ENCODE results near the gene CACNA2D1. TPM values are rescaled to one million over a fixed set of nuclear protein-coding genes. Genes with fewer than 3 reads are reported as not detected.

Gene CACNA2D1
- 100 to 1,000 TPM in 1 of 4 donors, 10 to 100 TPM in 3; 41.8 to 125 (median 56.2) TPM for total RNA-seq

DNA sequence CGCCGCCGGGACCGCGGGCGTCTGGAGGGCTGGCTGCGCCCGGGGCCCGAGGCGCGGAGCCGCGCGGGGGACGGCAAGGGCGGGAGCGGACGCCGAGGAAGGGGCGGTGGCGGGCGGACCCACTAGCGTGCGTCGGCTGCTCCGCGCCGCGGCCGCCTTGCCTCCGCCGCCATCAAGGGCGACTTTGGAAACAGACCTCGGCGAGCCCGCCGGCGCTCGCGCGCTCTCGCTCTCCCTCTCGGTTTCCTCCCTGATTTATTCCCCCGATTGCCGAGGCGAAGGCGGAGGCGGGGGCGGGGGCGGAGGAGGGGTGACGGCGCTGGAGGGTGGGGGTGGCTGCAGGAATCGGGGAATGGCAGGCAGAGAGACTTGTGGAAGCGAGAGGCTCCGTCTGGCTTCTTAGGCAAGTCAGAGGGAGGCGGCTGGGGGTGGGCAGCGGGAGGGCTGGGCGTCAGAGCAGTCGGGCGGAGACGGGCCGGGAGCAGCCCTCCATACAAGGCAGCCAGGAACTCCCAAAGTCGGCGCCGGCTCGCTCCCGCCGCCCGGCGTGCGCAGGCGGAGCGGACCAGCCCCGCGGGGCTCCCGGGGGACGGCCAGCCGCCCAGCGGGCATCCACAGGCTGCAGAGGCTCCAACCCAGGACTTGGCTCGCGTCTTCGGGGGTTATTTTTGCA lies at the start of gene CACNA2D1:
CACNA2D1 (minus strand) TSS at position 231 of the 673 bp plus-strand sequence.
- TF ChIP-seq, protein P1, sequence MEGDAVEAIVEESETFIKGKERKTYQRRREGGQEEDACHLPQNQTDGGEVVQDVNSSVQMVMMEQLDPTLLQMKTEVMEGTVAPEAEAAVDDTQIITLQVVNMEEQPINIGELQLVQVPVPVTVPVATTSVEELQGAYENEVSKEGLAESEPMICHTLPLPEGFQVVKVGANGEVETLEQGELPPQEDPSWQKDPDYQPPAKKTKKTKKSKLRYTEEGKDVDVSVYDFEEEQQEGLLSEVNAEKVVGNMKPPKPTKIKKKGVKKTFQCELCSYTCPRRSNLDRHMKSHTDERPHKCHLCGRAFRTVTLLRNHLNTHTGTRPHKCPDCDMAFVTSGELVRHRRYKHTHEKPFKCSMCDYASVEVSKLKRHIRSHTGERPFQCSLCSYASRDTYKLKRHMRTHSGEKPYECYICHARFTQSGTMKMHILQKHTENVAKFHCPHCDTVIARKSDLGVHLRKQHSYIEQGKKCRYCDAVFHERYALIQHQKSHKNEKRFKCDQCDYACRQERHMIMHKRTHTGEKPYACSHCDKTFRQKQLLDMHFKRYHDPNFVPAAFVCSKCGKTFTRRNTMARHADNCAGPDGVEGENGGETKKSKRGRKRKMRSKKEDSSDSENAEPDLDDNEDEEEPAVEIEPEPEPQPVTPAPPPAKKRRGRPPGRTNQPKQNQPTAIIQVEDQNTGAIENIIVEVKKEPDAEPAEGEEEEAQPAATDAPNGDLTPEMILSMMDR (IDR thresholded peaks at IDR 0.05; ENCODE audit: low read depth) = no peak

DNA sequence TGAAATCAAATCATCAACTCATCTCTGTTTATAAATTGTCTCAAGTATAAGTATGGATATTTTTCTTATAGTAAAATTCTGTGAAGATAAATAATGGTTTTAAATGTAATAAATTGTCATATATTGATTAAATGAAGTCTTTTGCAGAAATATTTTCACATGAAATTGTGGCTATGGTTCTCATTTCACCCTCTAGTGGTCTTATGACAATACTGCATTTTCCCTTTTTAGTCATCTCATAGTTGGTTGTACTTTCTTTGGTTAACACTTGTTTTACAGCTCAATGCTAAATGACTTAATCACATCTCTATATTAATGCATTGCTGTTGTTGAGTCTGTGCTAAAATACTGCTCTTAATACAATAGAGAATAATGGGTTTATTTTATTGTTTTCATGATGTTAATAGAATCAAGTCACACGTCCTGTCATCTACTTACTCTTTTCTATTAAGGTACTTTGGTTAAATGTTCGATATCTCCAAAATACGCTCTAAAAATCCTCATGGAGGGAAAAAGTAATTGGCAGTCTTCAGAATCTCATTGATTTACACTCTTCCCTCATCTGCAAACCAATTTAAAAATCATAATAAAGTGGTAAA lies 38.0 kb upstream of the CACNA2D1 start:
- TF ChIP-seq, protein P1 (IDR thresholded peaks at IDR 0.05; ENCODE audit: low read depth) = no peak

DNA sequence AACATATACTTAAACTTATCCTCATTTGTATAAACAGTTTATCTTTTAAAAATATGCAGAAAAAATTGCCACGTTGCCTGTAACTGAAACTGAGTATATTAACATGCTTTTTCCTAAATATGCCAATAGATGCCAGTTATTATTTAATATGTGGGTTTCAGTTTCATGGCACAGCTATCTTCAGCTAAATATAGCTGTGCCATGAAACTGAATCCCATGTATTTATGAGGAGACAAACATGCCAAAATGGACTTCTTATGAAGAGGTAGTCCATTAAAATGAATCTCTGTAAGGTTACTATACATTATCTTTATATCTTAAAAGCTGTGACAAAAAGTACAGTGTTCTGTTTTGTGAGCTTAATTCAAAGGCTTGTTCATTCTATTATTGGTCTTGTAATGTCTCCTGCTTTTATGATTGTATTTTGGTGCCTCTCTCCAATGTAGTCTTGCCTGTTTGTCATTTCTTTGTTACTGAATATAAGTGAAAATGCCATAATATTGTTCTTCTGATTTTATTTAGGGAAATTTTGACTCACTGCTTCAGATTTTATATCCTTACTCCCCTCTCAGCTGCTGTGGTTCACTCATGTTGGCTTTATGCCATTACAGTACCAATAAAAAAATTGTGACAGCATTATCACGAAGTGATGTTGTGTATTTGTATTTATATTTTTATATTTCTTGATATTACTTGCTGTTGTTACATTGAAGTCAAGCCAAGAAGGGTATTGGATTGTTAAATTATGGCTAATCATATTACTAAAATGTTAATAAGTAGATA lies 34.3 kb upstream of the CACNA2D1 start:
- TF ChIP-seq, protein P1 (IDR thresholded peaks at IDR 0.05; ENCODE audit: low read depth) = no peak

DNA sequence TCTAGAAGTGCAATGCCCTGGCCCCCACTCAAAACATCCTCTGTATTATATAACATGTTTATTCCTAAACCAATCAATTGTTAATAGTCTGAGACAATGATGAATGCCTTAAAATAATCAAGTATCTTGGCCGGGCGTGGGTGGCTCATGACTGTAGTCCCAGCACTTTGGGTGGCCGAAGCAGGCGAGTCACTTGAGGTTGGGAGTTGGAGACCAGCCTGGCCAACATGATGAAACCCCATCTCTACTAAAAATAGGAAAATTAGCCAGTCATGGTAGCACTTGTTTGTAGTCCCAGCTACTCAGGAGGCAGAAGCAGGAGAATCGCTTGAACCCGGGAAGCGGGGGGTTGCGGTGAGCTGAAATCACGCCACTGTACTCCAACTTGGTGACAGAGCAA lies 29.4 kb upstream of the CACNA2D1 start:
- TF ChIP-seq, protein P1 (IDR thresholded peaks at IDR 0.05; ENCODE audit: low read depth) = no peak

DNA sequence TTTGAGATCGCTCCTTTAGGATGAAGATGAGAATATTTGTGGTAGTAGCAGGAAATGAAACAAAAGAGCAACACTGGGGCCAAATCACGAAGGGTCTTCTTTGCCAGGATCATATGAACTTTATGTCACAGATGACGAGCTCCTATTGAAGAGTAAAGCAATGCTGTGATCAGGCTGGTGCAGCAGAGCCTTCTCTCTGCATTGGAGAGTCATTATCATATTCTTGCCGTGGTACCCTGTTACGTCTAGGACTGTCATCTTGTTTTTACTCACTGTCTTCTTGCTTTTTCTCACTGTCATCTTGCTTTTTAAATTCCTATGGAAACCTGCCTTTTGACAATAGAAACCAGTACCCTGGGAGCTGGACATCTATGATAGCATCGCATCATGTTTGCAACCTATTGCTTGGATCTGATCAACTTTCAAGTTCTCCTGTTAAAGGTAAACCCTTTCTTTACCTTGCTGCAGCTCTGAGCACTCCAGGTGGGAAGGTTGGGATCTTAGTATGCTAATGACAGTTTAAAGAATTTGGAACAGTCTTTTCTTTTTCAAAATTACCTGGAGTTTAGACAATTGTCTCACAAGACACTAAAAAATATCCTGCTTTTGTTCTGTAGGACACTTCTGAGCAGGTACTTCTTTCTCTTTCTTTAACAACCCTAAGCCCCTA lies 27.9 kb upstream of the CACNA2D1 start:
- TF ChIP-seq, protein P1 (IDR thresholded peaks at IDR 0.05; ENCODE audit: low read depth) = no peak

DNA sequence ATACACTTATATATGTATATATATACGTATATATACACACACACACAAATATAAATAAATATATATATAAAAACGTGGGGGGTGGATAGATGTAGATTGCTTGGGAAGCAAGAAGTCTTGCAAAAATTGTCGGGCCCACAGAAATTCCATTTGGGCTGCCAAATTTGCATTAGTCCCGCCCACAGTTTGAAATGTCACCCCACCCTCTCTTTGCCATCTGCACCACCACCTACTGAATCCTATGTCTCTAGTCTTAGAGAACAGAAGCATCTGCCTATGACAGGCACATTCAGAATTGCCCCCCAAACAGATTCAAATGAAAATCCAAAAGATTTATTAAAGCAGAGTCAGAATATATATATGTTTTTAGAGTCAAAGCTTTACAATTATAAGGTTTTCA lies 25.6 kb upstream of the CACNA2D1 start:
- TF ChIP-seq, protein P1 (IDR thresholded peaks at IDR 0.05; ENCODE audit: low read depth) = no peak
